ENCODE results near the gene BLOC1S6. TPM values are rescaled to one million over a fixed set of nuclear protein-coding genes. Genes with fewer than 3 reads are reported as not detected.

The BLOC1S6 gene
- total RNA-seq, 1 experiment from 2014 or later, result 114 TPM

GRCh38 chr15:45657254-45657653, 70.1 kb downstream of the BLOC1S6 start:
- in situ Hi-C loops (cut with HindIII; ENCODE audit: low sequenced_read_pairs), result no loop called here
- DNase-seq (ENCODE audit: low spot score), result no peak

DNA sequence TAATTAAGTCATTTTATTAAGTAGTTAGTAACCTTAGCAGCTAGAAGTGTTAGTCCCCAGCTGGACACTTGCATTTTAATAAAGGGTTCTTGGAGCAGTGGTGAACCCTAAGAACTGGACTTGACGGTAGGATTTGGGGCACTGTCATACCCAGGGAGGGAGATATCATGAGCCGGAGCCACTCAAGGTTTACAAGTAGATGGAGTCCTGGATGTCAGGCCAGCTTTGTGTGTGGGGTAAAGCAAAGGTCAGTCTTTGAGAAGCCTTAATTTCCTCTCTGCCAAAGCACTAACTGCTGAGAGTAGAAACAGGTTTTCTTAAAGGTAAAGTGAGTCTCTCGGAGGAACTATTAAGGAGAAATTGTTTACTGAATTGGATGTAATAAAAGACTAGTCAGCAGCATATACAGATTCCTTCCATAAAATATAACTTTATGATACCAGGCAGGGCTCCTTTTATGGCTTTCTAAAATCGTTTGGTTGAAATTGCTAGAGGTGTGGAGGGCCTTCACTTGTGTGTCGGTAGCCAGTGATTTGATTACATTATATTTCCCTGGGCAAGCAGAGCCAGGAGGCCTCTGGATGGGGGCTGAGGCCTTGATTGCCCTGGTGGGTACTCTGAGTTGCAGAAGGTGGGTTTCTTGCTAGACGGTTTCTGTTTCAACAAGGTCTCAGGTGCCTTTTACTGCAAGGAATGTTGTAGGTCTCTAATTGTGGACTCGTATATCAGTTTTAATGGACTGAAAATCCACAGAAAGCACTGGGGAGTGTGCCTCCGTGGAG, 70.8 kb downstream of the BLOC1S6 start:
- in situ Hi-C loops (cut with HindIII; ENCODE audit: low sequenced_read_pairs), result no loop called here
- DNase-seq (ENCODE audit: low spot score), result peak; percentile 8

Other genes starting within 250 kb of the BLOC1S6 start
- 26.7 and 32.5 TPM in 2 replicates for gene GATM, start 208.8 kb upstream of the BLOC1S6 start, total RNA-seq (2014; rRNA removed; shearing (Covaris generic))
- 4.9 and 8.2 TPM in 2 replicates for gene SLC30A4, start 64.6 kb upstream of the BLOC1S6 start, total RNA-seq (2014; rRNA removed; shearing (Covaris generic))
- 80.3 and 91.1 TPM in 2 replicates for gene SQOR, start 47.6 kb downstream of the BLOC1S6 start, total RNA-seq (2014; rRNA removed; shearing (Covaris generic))

Measured in G401 (cell line).